ENCODE results near the gene SND1. TPM values are rescaled to one million over a fixed set of nuclear protein-coding genes. Genes with fewer than 3 reads are reported as not detected.

SND1 gene
- total and polyA plus RNA-seq, 2 of the 4 experiments (the other 2 are of a cell fraction), result 154 to 294 TPM

GRCh38 chr7:127871226-127871625, 219.2 kb downstream of the SND1 start:
- Histone ChIP-seq H2AK5ac (ENCODE audit: low read depth, low read length) (no peak overlapping the region), H3K27me3 (ENCODE audit: control insufficient read depth, insufficient read depth, low read length) (no peaks in the 10 kb centered on the region), H3K79me1 (ENCODE audit: low read depth in 1 of 2, low read length in 2 of 2) (peaks cover 41 to 82% of the 10 kb centered on the region in 2 experiments), H3K14ac (replicated peaks; ENCODE audit: low read depth, low read length) (no peak overlapping the region), H3K4me1 (ENCODE audit: control insufficient read depth, insufficient read depth, low read length) (peaks cover 5% of the 10 kb centered on the region), H3K9me3 (ENCODE audit: control insufficient read depth, insufficient read depth, low read length) (no peaks in the 10 kb centered on the region), H3K9ac (ENCODE audit: low read depth, low read length) (no peak overlapping the region), H4K91ac (ENCODE audit: insufficient read depth, low read depth, low read length) (no peak overlapping the region), H2BK5ac (ENCODE audit: low read depth, low read length, poor library complexity, severe bottlenecking) (no peak overlapping the region), H2AFZ (replicated peaks; ENCODE audit: low read length, poor library complexity) (no peak overlapping the region), H2AK9ac (replicated peaks; ENCODE audit: low read depth, low read length, poor library complexity) (no peak overlapping the region), H4K20me1 (ENCODE audit: insufficient read depth, low read length) (peaks cover 58% of the 10 kb centered on the region), H3K9me1 (ENCODE audit: insufficient read depth, low read length) (peaks cover 25% of the 10 kb centered on the region), H3K4ac (ENCODE audit: low read depth, low read length) (no peak overlapping the region), H3K18ac (ENCODE audit: low read depth, low read length) (no peak overlapping the region), H2BK120ac (ENCODE audit: low read depth, low read length) (no peak overlapping the region), H3K36me3 (ENCODE audit: control insufficient read depth, insufficient read depth, low read length) (peaks cover 2% of the 10 kb centered on the region; the same call in 1 of the 2 replicates), H3K27ac (ENCODE audit: insufficient read depth, low read length) (no peak overlapping the region), H4K8ac (ENCODE audit: low read depth in 2 of 2, low read length in 2 of 2) (no peak overlapping the region), H3K4me2 (ENCODE audit: low read depth, low read length) (no peak overlapping the region), H2BK20ac (ENCODE audit: low read depth, low read length) (no peak overlapping the region), H4K5ac (ENCODE audit: low read depth, low read length) (no peak overlapping the region), H2BK15ac (ENCODE audit: low read depth, low read length) (no peak overlapping the region), H3K23ac (ENCODE audit: low read depth, low read length) (no peak overlapping the region), H3K56ac (ENCODE audit: extremely low read depth, insufficient read depth, low read length) (no peak overlapping the region), H3K4me3 (ENCODE audit: insufficient read depth, low read depth, low read length) (no peak overlapping the region)
- ChIA-PET CTCF (no interaction called here), POLR2A (ENCODE audit: unreplicated experiment) (no interaction called here)
- ATAC-seq (ENCODE audit: low read depth) (no peak), DNase-seq (no peak)
- in situ Hi-C loops (cut with MboI; ENCODE audit: low sequenced_read_pairs) (no loop called here), intact Hi-C loops (cut with micrococcal nuclease) (no loop called here), dilution Hi-C loops (cut with HindIII; ENCODE audit: low sequenced_read_pairs, unreplicated experiment) (no loop called here)
- no peak for TF ChIP-seq POLR2A (IDR thresholded peaks at IDR 0.05; ENCODE audit: low read depth, low read length)
- no TSS peak for BruUV-seq (replicated peaks)
- WGBS, 2 experiments (ENCODE audit: extremely low coverage in 2 of 2, insufficient read length in 1 of 2), result no CpG with 5 or more reads among the region's 3 CpGs
